NCI-H128 (cell line): ENCODE results near the gene TDP2.
"Not testable (repeated sequence)": the region's sequence is repeated elsewhere in the genome, so short reads cannot be mapped to it uniquely, and the experiment has no call there.

Experiments used
- DNase-seq: peaks from one replicate; lab custom pipeline; 2025; ENCODE audit not compliant: unreplicated experiment; lab: John Stamatoyannopoulos, UW

The TDP2 gene

GRCh38 chr6:24650365-24650764 is 16.3 kb downstream of the TDP2 start:
- DNase-seq, result no peak

GRCh38 chr6:24649691-24650090 is 17.0 kb downstream of the TDP2 start:
- no peak for DNase-seq

DNA sequence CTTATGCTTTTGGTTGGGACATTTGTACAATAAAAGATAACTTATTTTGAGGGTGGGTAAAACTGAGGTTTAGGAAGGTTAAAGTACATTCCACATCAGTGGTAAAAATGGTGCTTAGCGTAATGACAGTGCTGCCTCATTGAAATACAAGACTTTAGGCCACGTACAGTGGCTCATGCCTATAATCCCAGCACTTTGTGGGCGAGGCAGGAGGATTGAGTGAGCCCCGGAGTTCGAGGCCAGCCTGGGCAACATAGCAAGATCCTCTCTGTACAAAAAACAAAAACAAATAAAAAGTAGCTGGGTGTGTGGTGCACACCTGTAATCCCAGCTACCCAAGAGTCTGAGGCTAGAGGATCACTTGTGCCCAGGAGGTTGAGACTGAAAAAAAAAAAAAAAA is 18.4 kb downstream of the TDP2 start:
- DNase-seq, result no peak

GRCh38 chr6:24646771-24647170 is 19.9 kb downstream of the TDP2 start:
- DNase-seq, result no peak

DNA sequence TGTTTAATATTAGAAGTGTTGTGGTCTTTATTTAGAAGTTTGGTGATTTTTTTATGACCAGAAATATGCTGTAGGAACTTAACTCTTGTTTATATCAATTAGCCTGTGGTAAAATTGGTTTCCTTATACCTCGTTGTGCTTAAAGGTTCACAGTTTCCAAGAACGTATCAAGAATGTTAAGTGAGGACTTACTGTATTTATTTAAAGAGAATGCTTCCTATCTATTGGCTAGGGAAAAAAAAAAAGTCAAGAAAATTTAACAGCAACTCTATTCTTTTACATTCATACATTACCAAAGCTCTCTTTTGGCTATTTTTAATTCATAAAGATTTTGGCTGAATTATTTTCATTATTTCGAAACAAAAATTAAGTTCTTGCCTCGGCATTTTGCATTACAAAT is 22.3 kb downstream of the TDP2 start:
- no peak for DNase-seq

- no peak for DNase-seq
Observed at GRCh38 chr6:24643920-24644319, 22.8 kb downstream of the TDP2 start.

DNA sequence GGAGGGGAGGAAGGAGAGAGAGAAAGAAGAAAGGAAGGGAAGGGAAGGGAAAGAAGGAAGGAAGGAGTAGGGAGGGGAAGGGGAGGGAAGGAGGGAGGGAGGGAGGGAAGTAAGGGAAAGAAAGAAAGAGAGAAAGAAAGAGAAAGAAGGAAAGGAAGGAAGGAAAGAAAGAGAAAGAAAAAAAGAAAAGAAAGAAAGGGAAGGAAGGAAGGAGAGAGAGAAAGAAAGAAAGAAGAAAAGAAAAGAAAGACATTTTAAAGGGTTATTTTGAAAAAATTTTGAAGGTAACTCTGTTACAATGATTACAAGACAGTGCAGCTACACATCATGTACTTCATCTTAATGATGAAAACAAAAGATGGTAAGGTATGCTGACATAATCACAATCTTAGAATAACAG is 24.6 kb downstream of the TDP2 start:
- no peak for DNase-seq

GRCh38 chr6:24640631-24641030 is 26.1 kb downstream of the TDP2 start:
- not testable (repeated sequence) for DNase-seq

- DNase-seq, result no peak
Observed at GRCh38 chr6:24640166-24640565, 26.5 kb downstream of the TDP2 start.

GRCh38 chr6:24636681-24637080 is 30.0 kb downstream of the TDP2 start:
- DNase-seq, result no peak

- no peak for DNase-seq
Observed at GRCh38 chr6:24632573-24632972, 34.1 kb downstream of the TDP2 start.

- DNase-seq, result no peak
Observed at GRCh38 chr6:24631671-24632070, 35.0 kb downstream of the TDP2 start.

GRCh38 chr6:24630856-24631505 is 35.7 kb downstream of the TDP2 start:
- DNase-seq, result no peak

GRCh38 chr6:24621626-24622289 is 44.9 kb downstream of the TDP2 start:
- DNase-seq, result no peak

GRCh38 chr6:24620637-24621036 is 46.1 kb downstream of the TDP2 start:
- DNase-seq, result no peak

DNA sequence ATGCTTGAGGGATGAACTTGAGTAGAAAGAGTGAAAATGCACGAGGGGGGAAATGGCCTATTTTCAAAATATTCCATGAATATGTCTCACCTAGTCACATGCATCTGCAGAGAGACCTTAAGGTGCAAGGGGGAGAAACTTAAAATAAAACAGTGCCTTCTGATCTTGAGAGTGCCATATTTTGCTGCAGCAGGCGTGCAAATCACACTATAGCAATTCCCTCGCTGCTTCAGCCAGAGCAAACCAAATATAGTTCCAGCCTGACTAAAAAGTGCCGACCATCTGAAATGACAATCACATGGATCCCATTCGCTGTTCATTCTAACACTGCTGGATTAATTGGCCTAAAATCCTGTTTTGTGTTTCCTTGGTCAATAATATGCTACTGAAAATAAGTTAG is 47.0 kb downstream of the TDP2 start:
- DNase-seq, result no peak

- no peak for DNase-seq
Observed at GRCh38 chr6:24614648-24615047, 52.1 kb downstream of the TDP2 start.

DNA sequence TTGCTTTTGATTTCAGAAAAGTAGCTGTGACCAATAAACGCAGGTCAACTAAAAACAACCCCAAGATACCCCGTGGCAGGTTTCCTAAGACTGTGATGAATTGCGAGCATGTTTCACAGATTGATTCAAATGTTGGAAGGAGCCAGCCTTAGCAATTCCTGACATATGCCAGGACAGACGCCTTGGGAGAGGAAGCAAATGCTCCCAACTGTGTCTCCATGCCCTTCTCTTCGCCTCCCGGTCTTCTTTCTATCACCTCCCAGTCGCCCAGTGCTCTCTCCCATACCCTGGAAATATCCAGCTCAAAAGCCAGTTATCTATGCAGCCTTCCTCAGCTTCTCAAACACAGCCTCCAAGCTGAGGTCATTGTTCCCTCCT is 52.7 kb downstream of the TDP2 start:
- no peak for DNase-seq

GRCh38 chr6:24613361-24614042 is 53.2 kb downstream of the TDP2 start:
- DNase-seq, result no peak

- DNase-seq, result no peak
Observed at GRCh38 chr6:24610672-24611071, 56.0 kb downstream of the TDP2 start.

DNA sequence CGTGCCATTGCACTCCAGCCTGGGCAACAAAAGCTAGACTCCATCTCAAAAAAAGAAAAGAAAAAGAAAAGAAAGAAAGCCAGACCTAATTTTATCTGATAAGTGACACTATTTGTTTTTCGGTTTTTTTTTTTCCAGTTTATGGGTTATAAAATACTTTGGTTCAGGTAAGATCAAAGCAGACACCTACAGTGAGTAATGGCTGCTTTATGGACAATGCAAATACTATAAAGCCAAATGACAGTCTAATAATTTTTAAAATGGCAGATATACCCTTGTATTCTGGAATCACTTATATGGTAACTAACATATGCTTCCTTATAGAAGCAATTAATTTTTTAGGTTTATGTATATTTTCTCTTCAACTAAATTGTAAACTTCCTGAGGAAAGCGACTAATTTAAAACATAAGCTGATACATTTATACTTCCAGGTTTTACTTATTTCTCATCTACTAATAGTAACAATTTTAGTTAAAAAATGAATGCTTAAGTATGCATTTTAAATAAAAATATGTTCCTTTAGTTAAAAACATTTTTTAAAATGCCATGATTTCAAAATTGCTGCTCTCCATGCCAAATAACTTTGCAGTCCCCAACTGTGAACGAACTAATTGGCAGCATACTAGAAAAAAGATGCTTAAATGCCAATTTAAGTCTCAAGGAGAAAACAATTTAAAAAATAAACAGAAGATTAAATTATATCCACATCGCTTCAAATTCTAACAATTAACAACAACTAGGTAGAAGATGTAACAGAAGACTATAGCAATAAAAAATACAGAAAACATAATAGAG is 59.2 kb downstream of the TDP2 start:
- DNase-seq, result no peak
